Measurements from ENCODE around the gene PTPRD.

DNA sequence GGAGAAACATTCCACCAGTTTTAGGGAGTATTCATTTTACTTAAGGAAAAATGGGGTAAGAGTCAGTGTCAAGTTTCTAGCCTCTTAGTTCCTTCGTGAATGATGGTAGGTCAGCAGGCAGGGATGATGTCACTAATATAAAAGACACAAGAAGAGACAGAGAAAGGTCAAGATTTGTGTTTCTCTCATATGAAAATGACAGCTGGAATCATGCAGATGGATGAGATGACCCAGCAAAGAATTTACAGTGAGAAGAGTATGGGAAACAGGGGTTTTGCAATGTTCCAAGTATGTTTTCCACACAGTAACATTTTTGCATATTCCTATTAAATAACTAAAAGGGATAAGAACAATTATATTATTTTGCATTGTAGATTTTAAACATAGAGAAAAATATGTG lies 2063.6 kb downstream of the PTPRD start:
- TF ChIP-seq, protein P1, sequence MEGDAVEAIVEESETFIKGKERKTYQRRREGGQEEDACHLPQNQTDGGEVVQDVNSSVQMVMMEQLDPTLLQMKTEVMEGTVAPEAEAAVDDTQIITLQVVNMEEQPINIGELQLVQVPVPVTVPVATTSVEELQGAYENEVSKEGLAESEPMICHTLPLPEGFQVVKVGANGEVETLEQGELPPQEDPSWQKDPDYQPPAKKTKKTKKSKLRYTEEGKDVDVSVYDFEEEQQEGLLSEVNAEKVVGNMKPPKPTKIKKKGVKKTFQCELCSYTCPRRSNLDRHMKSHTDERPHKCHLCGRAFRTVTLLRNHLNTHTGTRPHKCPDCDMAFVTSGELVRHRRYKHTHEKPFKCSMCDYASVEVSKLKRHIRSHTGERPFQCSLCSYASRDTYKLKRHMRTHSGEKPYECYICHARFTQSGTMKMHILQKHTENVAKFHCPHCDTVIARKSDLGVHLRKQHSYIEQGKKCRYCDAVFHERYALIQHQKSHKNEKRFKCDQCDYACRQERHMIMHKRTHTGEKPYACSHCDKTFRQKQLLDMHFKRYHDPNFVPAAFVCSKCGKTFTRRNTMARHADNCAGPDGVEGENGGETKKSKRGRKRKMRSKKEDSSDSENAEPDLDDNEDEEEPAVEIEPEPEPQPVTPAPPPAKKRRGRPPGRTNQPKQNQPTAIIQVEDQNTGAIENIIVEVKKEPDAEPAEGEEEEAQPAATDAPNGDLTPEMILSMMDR (IDR thresholded peaks at IDR 0.05 in 4 of 5, conservative IDR thresholded peaks at IDR 0.05 in 1 of 5): no peak
- no peak for TF ChIP-seq POLR2A (IDR thresholded peaks at IDR 0.05)
